HepG2 (cell line): ENCODE measurements around the gene ZBTB20.

ENCODE experiments used
- CTCF ChIP-seq: sonication (generic); formaldehyde crosslinking; IDR thresholded peaks from 2 replicates; pipeline ENCODE4 v1.5.0; 2020; ENCODE audit warnings: mild to moderate bottlenecking, missing genetic modification reagents, moderate library complexity
- EP300 ChIP-seq, 3 experiments: sonication (generic) in 1 of 3; formaldehyde crosslinking in 1 of 3; IDR thresholded peaks; 2 replicates each; pipeline versions ENCODE4 v1.5.1 to v1.6.1; 2011 to 2020; ENCODE audit warnings: low read depth in 2 of 3, low read length in 2 of 3, borderline replicate concordance in 1 of 3, improper control_type of control experiment in 1 of 3, mild to moderate bottlenecking in 1 of 3, missing genetic modification reagents in 1 of 3, moderate library complexity in 1 of 3
- HHEX ChIP-seq: IDR thresholded peaks from 2 replicates; pipeline ENCODE4 v1.6.1; 2016; ENCODE audit warnings: control low read depth
- HIVEP1 ChIP-seq: sonication (generic); formaldehyde crosslinking; IDR thresholded peaks from 2 replicates; pipeline ENCODE4 v1.4.0; 2020; ENCODE audit warnings: mild to moderate bottlenecking, missing genetic modification reagents
- MYNN ChIP-seq: sonication (generic); formaldehyde crosslinking; IDR thresholded peaks from 2 replicates; pipeline ENCODE4 v1.4.0; 2020; ENCODE audit warnings: mild to moderate bottlenecking, low read depth, missing genetic modification reagents
- NFIC ChIP-seq: IDR thresholded peaks from 2 replicates; pipeline ENCODE4 v1.6.1; 2012; ENCODE audit warnings: mild to moderate bottlenecking, low read length, inconsistent platforms
- PRDM4 ChIP-seq: sonication (generic); formaldehyde crosslinking; IDR thresholded peaks from 2 replicates; pipeline ENCODE4 v1.9.0; 2021; ENCODE audit warnings: missing genetic modification reagents, borderline replicate concordance
- SUZ12 ChIP-seq: fragments of 150-350 bp; IDR thresholded peaks from 2 replicates; pipeline ENCODE4 v1.6.1; 2014; ENCODE audit warnings: low read depth, low read length
- THAP11 ChIP-seq: IDR thresholded peaks from 2 replicates; pipeline ENCODE4 v1.6.1; 2016; ENCODE audit warnings: missing biosample characterization, missing genetic modification reagents
- ZBTB26 ChIP-seq: IDR thresholded peaks from 2 replicates; pipeline ENCODE4 v1.6.1; 2016; ENCODE audit warnings: missing compliant biosample characterization, missing genetic modification reagents, borderline replicate concordance
- ZNF12 ChIP-seq: sonication (generic); formaldehyde crosslinking; IDR thresholded peaks from 2 replicates; pipeline ENCODE4 v1.5.0; 2020; ENCODE audit warnings: missing genetic modification reagents
- ZNF3 ChIP-seq: IDR thresholded peaks from 2 replicates; pipeline ENCODE4 v1.7.0; 2017; ENCODE audit warnings: inconsistent platforms
- ZNF329 ChIP-seq: sonication (generic); formaldehyde crosslinking; IDR thresholded peaks from 2 replicates; pipeline ENCODE4 v1.9.0; 2021; ENCODE audit warnings: low read depth, mild to moderate bottlenecking, missing genetic modification reagents
- ZNF784 ChIP-seq: sonication (generic); formaldehyde crosslinking; IDR thresholded peaks from 2 replicates; pipeline ENCODE4 v1.5.1; 2020; ENCODE audit warnings: missing genetic modification reagents, mild to moderate bottlenecking, borderline replicate concordance

- TF ChIP-seq CTCF (CRISPR knock-in tag) (no peak), PRDM4 (CRISPR knock-in tag) (no peak), HIVEP1 (no peak), HHEX (CRISPR knock-in tag) (no peak), ZBTB26 (CRISPR knock-in tag) (no peak), ZNF12 (no peak), ZNF784 (CRISPR knock-in tag) (no peak), NFIC (no peak), ZNF329 (CRISPR knock-in tag) (no peak), THAP11 (CRISPR knock-in tag) (no peak), SUZ12 (no peak), MYNN (CRISPR knock-in tag) (no peak), ZNF3 (CRISPR knock-in tag) (no peak), EP300 (IDR thresholded peaks at IDR 0.05; ENCODE audit: low read depth in 2 of 2, low read length in 2 of 2) (no peak), EP300 (CRISPR knock-in tag; IDR thresholded peaks at IDR 0.05; ENCODE audit: borderline replicate concordance) (no peak)
These were observed 580.3 kb downstream of the ZBTB20 start for GRCh38 chr3:114566767-114567166.
